Measurements from ENCODE around the gene C20orf141. TPM values are rescaled to one million over a fixed set of nuclear protein-coding genes. Genes with fewer than 3 reads are reported as not detected.

C20orf141 gene
- total RNA-seq, 1 donor from 2014 or later: not detected

DNA sequence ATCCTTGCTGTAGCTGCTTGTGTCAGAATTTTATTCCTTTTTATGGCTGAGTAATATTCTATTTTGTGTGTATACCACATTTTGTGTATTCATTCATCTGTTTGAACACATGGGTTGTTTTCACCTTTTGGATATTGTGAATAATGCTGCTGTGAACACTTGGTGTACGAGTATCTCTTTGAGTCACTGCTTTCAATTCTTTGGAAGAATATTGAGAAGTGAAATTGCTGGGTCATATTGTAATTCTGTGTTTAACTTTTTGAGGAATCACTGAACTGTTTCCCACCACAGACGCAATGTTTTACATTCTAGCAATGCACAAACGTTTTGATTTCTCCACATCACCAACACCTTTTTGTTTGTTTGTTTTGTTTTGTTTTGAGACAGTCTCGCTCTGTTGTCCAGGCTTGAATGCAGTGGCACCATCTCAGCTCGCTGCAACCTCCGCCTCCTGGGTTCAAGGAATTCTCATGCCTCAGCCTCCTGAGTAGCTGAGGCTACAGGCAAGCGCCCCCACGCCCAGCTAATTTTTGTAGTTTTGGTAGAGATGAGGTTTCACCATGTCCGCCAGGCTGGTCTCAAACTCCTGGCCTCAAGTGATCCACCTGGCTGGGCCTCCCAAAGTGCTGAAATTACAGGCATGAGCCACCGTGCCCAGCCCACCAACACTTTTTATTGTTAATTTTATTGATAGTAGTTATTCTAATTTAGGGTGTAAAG is 36.0 kb upstream of the C20orf141 start:
- no peak overlapping the region for H3K4me3 ChIP-seq (ENCODE audit: low read depth, low read length)
- TF ChIP-seq, protein P1, sequence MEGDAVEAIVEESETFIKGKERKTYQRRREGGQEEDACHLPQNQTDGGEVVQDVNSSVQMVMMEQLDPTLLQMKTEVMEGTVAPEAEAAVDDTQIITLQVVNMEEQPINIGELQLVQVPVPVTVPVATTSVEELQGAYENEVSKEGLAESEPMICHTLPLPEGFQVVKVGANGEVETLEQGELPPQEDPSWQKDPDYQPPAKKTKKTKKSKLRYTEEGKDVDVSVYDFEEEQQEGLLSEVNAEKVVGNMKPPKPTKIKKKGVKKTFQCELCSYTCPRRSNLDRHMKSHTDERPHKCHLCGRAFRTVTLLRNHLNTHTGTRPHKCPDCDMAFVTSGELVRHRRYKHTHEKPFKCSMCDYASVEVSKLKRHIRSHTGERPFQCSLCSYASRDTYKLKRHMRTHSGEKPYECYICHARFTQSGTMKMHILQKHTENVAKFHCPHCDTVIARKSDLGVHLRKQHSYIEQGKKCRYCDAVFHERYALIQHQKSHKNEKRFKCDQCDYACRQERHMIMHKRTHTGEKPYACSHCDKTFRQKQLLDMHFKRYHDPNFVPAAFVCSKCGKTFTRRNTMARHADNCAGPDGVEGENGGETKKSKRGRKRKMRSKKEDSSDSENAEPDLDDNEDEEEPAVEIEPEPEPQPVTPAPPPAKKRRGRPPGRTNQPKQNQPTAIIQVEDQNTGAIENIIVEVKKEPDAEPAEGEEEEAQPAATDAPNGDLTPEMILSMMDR (conservative IDR thresholded peaks at IDR 0.05; ENCODE audit: low read depth, low read length): no peak
- DNase-seq (ENCODE audit: low read depth): no peak

DNA sequence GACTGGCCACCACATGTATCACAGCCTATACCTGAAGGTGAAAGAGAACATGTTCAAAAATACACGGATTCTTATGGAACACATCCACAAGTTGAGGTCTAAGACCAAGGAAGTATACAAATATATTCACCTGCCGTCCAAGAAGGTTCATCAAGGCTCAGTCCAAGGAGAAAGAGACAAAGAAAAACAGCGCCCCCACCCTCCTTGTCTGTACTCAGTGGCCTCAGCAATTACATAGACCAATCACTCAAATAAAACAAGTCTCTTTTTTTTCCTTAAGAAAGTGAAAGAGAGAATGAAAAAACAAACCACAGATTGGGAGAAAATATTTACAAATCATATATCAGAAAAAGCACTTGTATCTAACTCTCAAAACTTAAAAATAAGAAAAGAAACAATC is 33.8 kb upstream of the C20orf141 start:
- TF ChIP-seq, protein P1 (conservative IDR thresholded peaks at IDR 0.05; ENCODE audit: low read depth, low read length): peak; percentile 19
- no peak for DNase-seq (ENCODE audit: low read depth)
- no peak overlapping the region for H3K4me3 ChIP-seq (ENCODE audit: low read depth, low read length)

DNA sequence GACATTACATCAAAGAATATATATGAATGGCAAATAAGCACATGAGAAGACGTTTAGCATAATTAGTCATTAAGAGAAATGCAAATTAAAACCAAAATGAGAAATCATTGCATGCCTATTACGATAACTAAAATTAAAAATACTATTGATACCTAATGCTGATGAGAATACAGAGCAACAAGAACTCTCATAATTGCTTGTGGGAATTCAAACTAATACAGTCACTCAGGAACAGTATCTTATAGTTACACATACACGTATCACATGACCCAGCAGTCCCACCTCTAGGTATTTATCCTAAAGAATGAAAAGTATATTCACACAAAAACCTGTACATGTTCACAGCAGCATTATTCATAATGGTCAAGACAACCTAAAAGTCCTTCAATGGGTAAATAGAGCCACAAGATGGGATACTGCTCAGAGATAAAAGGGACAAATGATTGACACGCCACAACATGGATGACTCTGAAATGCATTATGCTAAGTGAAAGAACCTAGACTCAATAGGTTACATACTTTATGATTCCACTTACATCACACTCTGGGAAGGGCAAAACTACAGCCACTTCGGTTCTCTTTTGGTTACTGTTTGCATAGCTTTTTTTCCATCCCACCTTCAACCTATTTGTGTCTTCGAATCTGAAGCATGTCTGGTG is 30.8 kb upstream of the C20orf141 start:
- TF ChIP-seq, protein P1 (conservative IDR thresholded peaks at IDR 0.05; ENCODE audit: low read depth, low read length): no peak
- DNase-seq (ENCODE audit: low read depth): no peak
- no peak overlapping the region for H3K4me3 ChIP-seq (ENCODE audit: low read depth, low read length)

DNA sequence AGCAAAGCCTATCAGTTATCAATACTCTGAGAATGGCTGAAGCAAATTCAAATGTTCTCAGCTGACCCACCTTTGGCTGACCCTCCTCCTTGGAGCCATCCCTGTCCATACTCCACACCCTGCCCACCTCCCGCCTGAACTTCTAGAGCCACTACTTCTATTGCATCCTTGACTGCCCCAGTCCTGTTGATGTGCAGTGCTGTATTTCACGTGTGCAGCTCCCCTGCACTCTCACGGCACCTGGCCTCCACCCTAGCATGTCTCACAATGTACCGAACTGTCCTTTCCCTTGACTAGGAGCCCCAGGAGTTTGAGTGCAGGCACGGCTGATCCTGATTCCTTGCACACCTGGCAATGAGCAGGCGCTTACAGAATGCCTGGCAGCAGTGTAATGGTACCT is 21.3 kb upstream of the C20orf141 start:
- H3K4me3 ChIP-seq (ENCODE audit: low read depth, low read length): no peak overlapping the region
- DNase-seq (ENCODE audit: low read depth): no peak
- TF ChIP-seq, protein P1 (conservative IDR thresholded peaks at IDR 0.05; ENCODE audit: low read depth, low read length): no peak

DNA sequence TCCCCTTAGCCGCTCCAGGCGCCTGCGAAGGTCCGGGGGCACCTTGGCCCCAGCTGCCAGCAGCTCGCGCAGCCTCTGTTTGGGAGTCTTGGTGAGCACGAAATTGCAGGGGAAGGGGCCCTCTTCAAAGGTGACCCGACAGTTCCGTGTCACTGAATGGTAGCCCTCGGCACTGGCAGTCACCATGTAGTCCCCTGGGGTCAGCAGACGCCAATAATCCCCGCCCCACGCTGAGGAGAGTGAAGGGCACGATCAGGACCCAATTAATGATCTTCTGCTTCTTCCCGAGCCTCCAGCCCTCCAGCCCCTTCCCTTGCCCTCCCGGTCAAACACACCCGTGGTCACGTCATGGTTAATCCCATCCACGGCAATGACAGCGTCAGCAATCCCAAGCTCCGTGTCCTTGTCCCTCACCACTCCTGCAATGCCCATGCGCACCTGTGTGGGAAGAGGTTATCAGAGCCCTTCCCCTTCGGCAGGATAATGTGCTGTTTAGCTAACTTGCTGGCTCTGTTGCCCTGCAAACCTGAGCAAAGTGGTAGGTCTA is 20.5 kb upstream of the C20orf141 start:
- no peak for DNase-seq (ENCODE audit: low read depth)
- no peak overlapping the region for H3K4me3 ChIP-seq (ENCODE audit: low read depth, low read length)
- TF ChIP-seq, protein P1 (conservative IDR thresholded peaks at IDR 0.05; ENCODE audit: low read depth, low read length): no peak

DNA sequence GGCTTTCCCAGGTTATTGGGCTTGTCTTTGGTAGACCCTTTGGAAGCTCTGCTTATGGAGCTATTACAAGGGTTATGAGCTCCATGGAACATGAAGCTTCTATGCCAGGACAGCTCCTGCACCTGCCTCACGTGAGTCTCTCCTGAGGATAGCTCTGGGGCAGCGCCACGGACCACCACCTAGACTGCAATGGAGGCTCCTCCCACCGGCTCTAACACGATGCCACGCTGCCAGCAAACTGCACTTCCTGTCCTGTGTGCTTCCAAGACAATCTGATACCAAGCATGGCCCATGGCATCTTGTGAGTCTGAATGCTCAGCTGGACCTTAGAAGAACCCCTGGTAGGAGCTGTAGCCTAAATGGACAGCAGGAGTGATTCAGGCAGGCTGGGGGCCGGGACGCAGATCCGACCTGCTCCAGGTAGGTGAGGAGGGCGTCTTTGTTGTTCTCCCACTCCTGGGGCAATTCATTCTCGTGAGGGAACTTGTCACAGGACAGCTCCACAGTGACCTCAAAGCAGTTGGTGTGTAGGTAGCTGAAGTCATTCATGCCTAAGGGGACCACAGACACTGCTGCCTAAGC is 19.8 kb upstream of the C20orf141 start:
- no peak for DNase-seq (ENCODE audit: low read depth)
- TF ChIP-seq, protein P1 (conservative IDR thresholded peaks at IDR 0.05; ENCODE audit: low read depth, low read length): no peak
- no peak overlapping the region for H3K4me3 ChIP-seq (ENCODE audit: low read depth, low read length)
